ENCODE data around the gene TAOK2.
"Not testable (repeated sequence)": the region's sequence is repeated elsewhere in the genome, so short reads cannot be mapped to it uniquely, and the experiment has no call there.

The TAOK2 gene

GRCh38 chr16:29973384-29974246 lies at the start of gene TAOK2:
TSS of gene TAOK2 (plus strand) at chr16:29973868. CDS start at chr16:29977773, 3,905 bp downstream.
- peak; percentile 95 for DNase-seq

- no peak for DNase-seq
These were observed 48.4 kb upstream of the TAOK2 start for GRCh38 chr16:29925105-29925756.

- DNase-seq = peak; percentile 82
These were observed 47.6 kb upstream of the TAOK2 start, which contains the start of gene KCTD13 for GRCh38 chr16:29925781-29926710. TSS of gene KCTD13 (minus strand) at chr16:29926226. CDS start at chr16:29926033, 193 bp downstream.

GRCh38 chr16:29926711-29927052 lies 47.0 kb upstream of the TAOK2 start:
- peak; percentile 51 for DNase-seq

- peak; percentile 8 for DNase-seq
These were observed 46.4 kb upstream of the TAOK2 start for GRCh38 chr16:29927070-29927905.

GRCh38 chr16:29931750-29932149 lies 41.9 kb upstream of the TAOK2 start:
- not testable (repeated sequence) for DNase-seq

GRCh38 chr16:29940656-29941055 lies 33.0 kb upstream of the TAOK2 start:
- DNase-seq = peak; percentile 28

- peak; percentile 39 for DNase-seq
These were observed 29.5 kb upstream of the TAOK2 start for GRCh38 chr16:29943846-29944799.

- DNase-seq = no peak
These were observed 25.8 kb upstream of the TAOK2 start for GRCh38 chr16:29947897-29948296.

GRCh38 chr16:29950806-29951461 lies 22.7 kb upstream of the TAOK2 start:
- no peak for DNase-seq

GRCh38 chr16:29951625-29952365 lies 21.9 kb upstream of the TAOK2 start:
- no peak for DNase-seq

- DNase-seq = no peak
These were observed 14.9 kb upstream of the TAOK2 start for GRCh38 chr16:29958756-29959155.

GRCh38 chr16:29959293-29959692 lies 14.4 kb upstream of the TAOK2 start:
- DNase-seq = no peak

- DNase-seq = not testable (repeated sequence)
These were observed 13.8 kb upstream of the TAOK2 start for GRCh38 chr16:29959821-29960220.

GRCh38 chr16:29961127-29961478 lies 12.6 kb upstream of the TAOK2 start:
- peak; percentile 37 for DNase-seq

- peak; percentile 79 for DNase-seq
These were observed 12.0 kb upstream of the TAOK2 start, which contains the start of gene TMEM219 for GRCh38 chr16:29961479-29962343. TSS of gene TMEM219 (plus strand) at chr16:29962079. CDS start at chr16:29963144, 1,065 bp downstream.

GRCh38 chr16:29962344-29962994 lies 11.2 kb upstream of the TAOK2 start:
- no peak for DNase-seq
